Activated T-cell treated with anti-CD3 and anti-CD28 coated beads, Interleukin-2, amount 50 U/mL, for 72 hours (primary cell): ENCODE results near the gene DQX1. TPM values are rescaled to one million over a fixed set of nuclear protein-coding genes. Genes with fewer than 3 reads are reported as not detected.
A peak's percentile ranks its signal among the peaks of the same experiment; 100 is the strongest.
"Not testable (repeated sequence)": the region's sequence is repeated elsewhere in the genome, so short reads cannot be mapped to it uniquely, and the experiment has no call there.

Experiments used
- ATAC-seq, 2 donors: fragments of 150-1000 bp; cut with Tn5 transposase; replicated peaks in 1 of 2; 2 replicates each; pipeline ENCODE4 v1.10.0; 2021; ENCODE audit warnings: moderate library complexity in 2 of 2, mild to moderate bottlenecking in 1 of 2
- DNase-seq, 2 donors: peaks; one replicate each; pipeline ENCODE4 v3.0.0; 2021 to 2022; ENCODE audit warnings: mixed read lengths in 1 of 2
- H3K27ac Mint-ChIP-seq: one replicate; pipeline ENCODE4 v1.8.0; 2022; ENCODE audit warnings: mild to moderate bottlenecking, moderate library complexity, mixed read lengths
- H3K27me3 Mint-ChIP-seq: one replicate; pipeline ENCODE4 v1.8.0; 2022; ENCODE audit warnings: low read depth, mixed read lengths
- H3K36me3 Mint-ChIP-seq, 2 donors: one replicate each; pipeline ENCODE4 v1.8.0; 2022; ENCODE audit warnings: mixed read lengths in 2 of 2, mild to moderate bottlenecking in 1 of 2; ENCODE audit not compliant: insufficient read depth in 2 of 2
- H3K4me1 Mint-ChIP-seq: one replicate; pipeline ENCODE4 v1.8.0; 2022; ENCODE audit warnings: low read depth, mixed read lengths
- H3K4me3 Mint-ChIP-seq, 2 donors: one replicate each; pipeline ENCODE4 v1.8.0; 2022; ENCODE audit warnings: mild to moderate bottlenecking in 2 of 2, mixed read lengths in 2 of 2, moderate library complexity in 2 of 2
- H3K9me3 Mint-ChIP-seq, 2 donors: one replicate each; pipeline ENCODE4 v1.8.0; 2022; ENCODE audit warnings: mixed read lengths in 2 of 2
- total RNA-seq, 2 donors: library from RNA; stranded (reverse); gene quantifications; one replicate each; pipeline ENCODE4 v1.2.3, GENCODE V29; 2022

DQX1 gene
- total RNA-seq, 2 donors from 2014 or later: 1.5 to 1.9 TPM

DNA sequence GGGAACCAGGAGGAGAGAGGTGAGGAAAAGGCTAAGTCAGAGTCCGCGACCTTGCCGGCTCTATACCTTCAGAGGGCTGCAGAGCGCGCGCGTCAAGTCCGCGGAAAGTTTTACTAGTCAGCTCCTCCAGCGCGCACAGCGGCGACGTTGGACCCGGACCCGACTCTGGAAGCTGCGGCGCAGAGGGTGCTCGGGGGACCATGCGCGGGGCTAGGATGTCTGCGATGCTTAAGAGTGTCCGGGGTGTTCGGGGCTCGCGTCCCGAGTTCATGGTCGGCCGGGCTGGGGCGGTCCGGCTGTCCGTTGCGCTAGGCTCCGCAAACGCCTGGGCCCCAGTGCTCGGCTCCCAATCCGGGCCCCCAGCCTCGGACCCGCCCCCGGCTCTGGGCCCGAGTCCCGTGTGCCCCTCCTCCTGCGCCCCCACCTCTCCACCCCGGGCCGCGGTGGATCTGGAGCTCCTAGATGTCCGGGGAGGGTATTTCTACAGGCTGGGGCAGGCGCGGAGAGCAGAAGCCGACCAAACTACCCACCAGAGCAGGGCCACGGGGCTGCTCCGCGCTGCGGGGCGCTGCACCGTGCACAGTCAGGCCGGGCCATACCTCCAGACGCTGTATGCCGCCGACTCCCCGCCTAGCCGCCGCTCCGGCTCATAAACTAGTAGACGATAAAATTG, 26.6 kb downstream of the DQX1 start, which contains the start of gene LBX2:
LBX2 (minus strand) TSS at position 337 of the 673 bp plus-strand sequence; CDS start at position 271, 66 bp downstream.
- Mint-ChIP-seq H3K27me3 (peaks cover 64% of the 10 kb centered on the region), H3K4me1 (peaks cover 43% of the 10 kb centered on the region), H3K27ac (peak within 1 kb of the TSS; percentile 56), H3K36me3 (peaks cover 0 to 5% of the 10 kb centered on the region in 2 donors), H3K9me3 (no peaks in the 10 kb centered on the region), H3K4me3 (peak within 1 kb of the TSS; percentile 83 to 93)
- ATAC-seq: peak; percentile 14 to 26
- DNase-seq: peak; percentile 48 to 51

DNA sequence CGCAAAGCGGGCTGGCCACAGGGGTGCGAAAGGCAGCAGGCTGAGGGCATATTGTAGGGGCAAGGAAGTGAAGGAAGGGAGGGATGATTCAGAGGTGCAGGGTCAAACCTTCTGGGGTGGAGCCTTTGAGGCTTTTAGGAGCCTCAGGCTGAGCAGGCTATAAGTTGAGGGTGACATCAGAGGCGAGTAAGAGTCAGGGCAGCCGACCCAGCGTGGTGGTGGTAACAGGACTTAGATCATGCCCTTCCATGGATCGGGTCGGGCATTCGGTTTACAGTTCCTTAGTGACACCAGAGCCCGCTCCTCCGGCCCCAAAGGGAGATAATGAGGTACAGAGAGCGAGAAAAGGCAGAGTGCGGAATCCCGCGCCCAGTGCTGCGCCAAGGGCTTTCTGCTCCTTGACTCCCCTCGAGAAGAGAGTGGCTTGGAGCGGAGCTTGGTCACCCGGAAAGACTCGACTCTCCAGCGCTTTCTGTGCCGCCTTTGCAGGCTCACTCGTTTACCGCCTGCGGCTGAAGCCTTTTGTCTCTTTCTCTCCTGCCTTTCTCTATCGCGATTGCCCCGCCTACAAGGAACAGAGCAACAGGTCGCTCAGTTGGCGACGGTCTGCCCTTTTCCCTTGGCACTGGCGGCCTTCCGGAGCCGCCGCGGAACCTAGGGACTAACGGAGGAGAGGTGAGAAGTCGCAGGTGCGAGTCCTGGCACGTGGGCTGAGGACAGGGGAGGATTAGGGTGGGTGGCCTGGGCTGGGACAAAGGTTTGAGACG, 27.3 kb downstream of the DQX1 start:
- Mint-ChIP-seq H3K9me3 (no peaks in the 10 kb centered on the region), H3K4me3 (peak overlapping the region; percentile 83 to 93), H3K27ac (peak overlapping the region; percentile 56), H3K4me1 (peaks cover 36% of the 10 kb centered on the region), H3K36me3 (peaks cover 0 to 3% of the 10 kb centered on the region in 2 donors), H3K27me3 (peaks cover 57% of the 10 kb centered on the region)
- peak; percentile 54 to 55 for DNase-seq
- ATAC-seq: peak; percentile 72 to 74

- peaks cover 2 to 3% of the 10 kb centered on the region in 2 donors for H3K36me3 Mint-ChIP-seq
- DNase-seq (peak; percentile 34 to 52), ATAC-seq (peak; percentile 31 to 57)
- no peaks in the 10 kb centered on the region for H3K9me3 Mint-ChIP-seq
- H3K27ac Mint-ChIP-seq: no peak overlapping the region
- H3K27me3 Mint-ChIP-seq: peaks cover 54% of the 10 kb centered on the region
- H3K4me1 Mint-ChIP-seq: peaks cover 30% of the 10 kb centered on the region
- H3K4me3 Mint-ChIP-seq: peak overlapping the region; percentile 83 to 93
Measured at GRCh38 chr2:74497777-74498499, 28.1 kb downstream of the DQX1 start.

- DNase-seq (no peak), ATAC-seq (no peak)
- Mint-ChIP-seq H3K36me3 (peaks cover 2 to 3% of the 10 kb centered on the region in 2 donors), H3K9me3 (no peaks in the 10 kb centered on the region), H3K27me3 (peaks cover 46% of the 10 kb centered on the region), H3K4me3 (peak overlapping the region; percentile 83 to 93), H3K4me1 (peaks cover 28% of the 10 kb centered on the region), H3K27ac (no peak overlapping the region)
Measured at GRCh38 chr2:74496997-74497776, 28.8 kb downstream of the DQX1 start.

DNA sequence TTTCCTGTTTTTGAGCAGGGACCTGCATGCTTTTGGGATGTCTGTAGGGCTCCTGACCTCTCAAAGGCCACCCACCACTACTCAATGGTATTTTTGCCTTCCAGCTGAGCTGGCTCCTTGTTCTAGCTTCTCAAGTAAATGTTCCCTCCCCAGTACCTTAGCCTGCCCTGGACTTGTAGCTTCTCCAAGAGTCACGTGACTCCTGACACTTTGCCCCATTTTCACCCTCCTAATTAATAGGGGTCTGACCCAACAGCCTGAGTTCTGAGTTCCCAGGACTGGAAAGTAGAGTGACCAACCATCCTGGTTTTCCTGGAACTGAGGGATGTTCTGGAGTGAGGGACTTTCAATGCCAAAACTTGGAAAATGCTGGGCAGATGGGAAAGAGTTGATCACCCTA, 30.6 kb downstream of the DQX1 start:
- no peak overlapping the region for H3K27ac Mint-ChIP-seq
- H3K9me3 Mint-ChIP-seq: no peaks in the 10 kb centered on the region
- peaks cover 29% of the 10 kb centered on the region for H3K27me3 Mint-ChIP-seq
- no peak for DNase-seq
- H3K4me3 Mint-ChIP-seq: no peak overlapping the region
- H3K36me3 Mint-ChIP-seq: peaks cover 2 to 5% of the 10 kb centered on the region in 2 donors
- peaks cover 21% of the 10 kb centered on the region for H3K4me1 Mint-ChIP-seq
- no peak for ATAC-seq

DNA sequence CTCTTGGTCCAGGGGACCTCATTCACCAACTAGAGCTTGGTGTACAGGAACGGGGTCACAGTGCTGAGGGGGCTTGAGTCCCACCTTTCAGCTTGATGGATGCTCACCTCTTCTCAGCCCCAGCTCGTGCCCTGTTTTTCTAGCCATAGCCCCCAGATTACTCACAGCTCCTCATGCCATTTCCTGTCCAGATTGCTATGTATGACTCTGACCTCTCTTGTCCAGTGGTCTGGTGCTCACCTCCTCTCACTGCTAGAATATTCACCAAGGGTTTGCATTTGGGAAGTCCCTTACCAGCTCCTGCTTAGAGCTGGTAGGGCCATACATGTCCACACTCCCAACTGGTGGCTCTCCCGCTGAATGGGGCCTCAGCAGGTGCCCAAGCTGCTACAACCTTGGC, 32.5 kb downstream of the DQX1 start:
- Mint-ChIP-seq H3K27me3 (peaks cover 13% of the 10 kb centered on the region), H3K4me1 (peaks cover 13% of the 10 kb centered on the region), H3K27ac (no peak overlapping the region), H3K36me3 (peaks cover 2 to 8% of the 10 kb centered on the region in 2 donors), H3K4me3 (no peak overlapping the region), H3K9me3 (no peaks in the 10 kb centered on the region)
- no peak for ATAC-seq
- DNase-seq: no peak

DNA sequence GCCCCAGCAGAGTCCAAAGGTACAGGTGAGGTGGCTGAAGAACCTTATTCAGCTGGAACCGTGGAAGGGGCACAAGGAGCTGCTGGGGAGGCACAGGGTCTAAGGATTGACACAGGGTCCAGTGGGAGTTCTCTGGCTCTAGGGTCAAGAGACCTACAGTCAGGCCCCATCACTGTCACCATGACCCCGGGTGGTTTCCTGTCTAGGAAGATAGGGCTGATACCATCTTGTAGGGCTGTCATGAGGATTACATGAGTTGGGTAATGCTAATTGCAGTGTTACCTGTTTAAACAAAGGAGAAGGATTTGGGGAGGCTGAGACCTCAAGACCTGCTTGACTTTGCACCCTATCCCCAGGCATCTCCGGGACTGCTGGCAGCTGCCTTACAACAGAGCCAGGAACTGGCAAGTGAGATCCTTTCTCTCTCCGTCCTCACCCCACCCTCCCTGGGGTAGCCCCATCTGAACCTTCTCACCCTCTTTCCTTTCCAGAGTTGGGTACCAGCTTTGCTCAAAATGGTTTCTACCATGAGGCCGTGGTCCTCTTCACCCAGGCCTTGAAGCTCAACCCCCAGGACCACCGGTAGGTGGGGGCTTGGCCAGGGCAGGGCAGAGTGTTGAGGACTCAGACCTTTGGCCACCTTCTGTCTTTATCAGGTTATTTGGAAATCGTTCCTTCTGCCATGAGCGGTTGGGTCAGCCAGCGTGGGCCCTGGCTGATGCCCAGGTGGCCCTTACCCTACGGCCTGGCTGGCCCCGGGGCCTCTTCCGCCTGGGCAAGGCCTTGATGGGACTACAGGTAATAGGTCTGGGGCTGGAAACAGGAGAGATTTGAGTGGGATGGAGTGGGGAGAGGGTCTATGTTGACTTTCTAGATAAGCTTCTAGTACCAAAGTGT, 34.1 kb downstream of the DQX1 start:
- H3K9me3 Mint-ChIP-seq: no peaks in the 10 kb centered on the region
- ATAC-seq: no peak
- H3K27me3 Mint-ChIP-seq: no peaks in the 10 kb centered on the region
- H3K4me3 Mint-ChIP-seq: no peak overlapping the region
- H3K27ac Mint-ChIP-seq: no peak overlapping the region
- H3K36me3 Mint-ChIP-seq: peaks cover 2 to 5% of the 10 kb centered on the region in 2 donors
- H3K4me1 Mint-ChIP-seq: no peaks in the 10 kb centered on the region
- no peak for DNase-seq

GRCh38 chr2:74489906-74490305, 36.1 kb downstream of the DQX1 start:
- Mint-ChIP-seq H3K4me1 (peaks cover 4% of the 10 kb centered on the region), H3K36me3 (peaks cover 4 to 12% of the 10 kb centered on the region in 2 donors), H3K4me3 (no peak overlapping the region), H3K27ac (no peak overlapping the region), H3K27me3 (no peaks in the 10 kb centered on the region), H3K9me3 (no peaks in the 10 kb centered on the region)
- ATAC-seq (no peak), DNase-seq (no peak)

DNA sequence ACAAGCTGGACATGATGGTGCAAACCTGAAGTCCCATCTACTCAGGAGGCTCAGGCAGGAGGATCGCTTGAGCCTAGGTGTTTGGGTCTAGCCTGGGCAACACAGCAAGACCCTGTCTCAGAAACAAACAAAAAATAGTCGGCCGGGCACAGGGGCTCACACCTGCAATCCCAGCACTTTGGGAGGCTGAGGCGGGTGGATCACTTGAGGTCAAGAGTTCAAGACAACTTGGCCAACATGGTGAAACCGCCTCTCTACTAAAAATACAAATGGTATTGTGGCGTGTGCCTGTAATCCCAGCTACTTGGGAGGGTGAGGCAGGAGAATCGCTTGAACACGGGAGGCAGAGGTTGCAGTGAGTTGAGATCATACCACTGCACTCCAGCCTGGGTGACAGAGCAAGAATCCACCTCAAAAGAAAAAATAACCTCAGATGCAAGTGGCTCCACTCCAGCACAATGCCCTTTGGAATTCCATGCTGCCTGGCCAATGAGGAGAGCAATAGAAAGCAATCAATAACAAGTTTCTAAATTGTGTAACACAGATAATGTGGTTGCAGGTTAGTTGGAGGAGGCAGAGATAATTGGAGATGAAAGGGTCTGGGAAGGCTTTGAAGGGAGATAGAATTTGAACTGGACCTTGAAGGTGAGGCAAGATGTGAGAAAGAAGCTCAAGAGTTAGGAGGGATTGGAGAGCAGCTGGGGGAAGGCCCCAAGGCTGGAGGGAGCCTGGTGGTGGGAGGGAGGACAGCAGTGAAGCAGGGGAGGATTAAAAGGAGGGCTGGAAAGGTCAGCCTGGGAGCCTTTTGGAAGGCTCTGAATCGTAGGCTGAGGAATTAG, 37.2 kb downstream of the DQX1 start:
- Mint-ChIP-seq H3K9me3 (no peaks in the 10 kb centered on the region), H3K4me1 (peaks cover 11% of the 10 kb centered on the region), H3K4me3 (no peak overlapping the region), H3K27me3 (no peaks in the 10 kb centered on the region), H3K27ac (peak overlapping the region; percentile 6), H3K36me3 (peaks cover 4 to 12% of the 10 kb centered on the region in 2 donors)
- ATAC-seq (no peak), DNase-seq (no peak)

- no peak overlapping the region for H3K27ac Mint-ChIP-seq
- peaks cover 2 to 17% of the 10 kb centered on the region in 2 donors for H3K36me3 Mint-ChIP-seq
- peaks cover 21% of the 10 kb centered on the region for H3K4me1 Mint-ChIP-seq
- no peaks in the 10 kb centered on the region for H3K9me3 Mint-ChIP-seq
- H3K4me3 Mint-ChIP-seq: no peak overlapping the region
- no peaks in the 10 kb centered on the region for H3K27me3 Mint-ChIP-seq
- DNase-seq: no peak
- no peak for ATAC-seq
Measured at GRCh38 chr2:74486141-74486540, 39.9 kb downstream of the DQX1 start.

DNA sequence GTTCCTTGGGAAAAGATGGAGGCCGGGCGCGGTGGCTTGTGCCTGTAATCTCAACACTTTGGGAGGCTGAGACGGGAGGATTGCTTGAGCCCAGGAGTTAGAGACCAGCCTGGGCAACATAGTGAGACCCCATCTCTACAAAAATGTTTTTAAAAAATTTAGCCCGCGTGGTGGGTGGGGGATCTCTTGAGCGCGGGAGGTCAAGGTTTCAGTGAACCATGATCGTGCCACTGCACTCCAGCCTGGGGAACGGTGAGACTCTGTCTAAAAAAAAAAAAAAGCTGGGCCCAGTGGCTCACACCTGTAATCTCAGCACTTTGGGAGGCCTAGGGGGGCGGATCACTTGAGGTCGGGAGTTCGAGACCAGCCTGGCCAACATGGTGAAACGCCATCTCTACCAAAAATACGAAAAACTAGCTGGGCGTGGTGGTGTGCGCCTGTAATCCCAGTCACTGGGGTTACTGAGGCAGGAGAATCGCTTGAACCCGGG, 42.3 kb downstream of the DQX1 start:
- DNase-seq, ATAC-seq, H3K9me3 Mint-ChIP-seq, H3K27me3 Mint-ChIP-seq: not testable (repeated sequence)
- peaks cover 44% of the 10 kb centered on the region for H3K4me1 Mint-ChIP-seq
- H3K4me3 Mint-ChIP-seq: peak overlapping the region; percentile 92 to 96
- H3K27ac Mint-ChIP-seq: peak overlapping the region; percentile 97
- H3K36me3 Mint-ChIP-seq: peaks cover 2 to 26% of the 10 kb centered on the region in 2 donors
